GM04504 (cell line): ENCODE results near the gene ATP6V1G2.

Experiments used
- DNase-seq: peaks from one replicate; pipeline ENCODE4 v3.0.0-alpha.2; 2012; ENCODE audit warnings: low read depth

Gene ATP6V1G2

GRCh38 chr6:31547727-31548543 is 1.5 kb upstream of the ATP6V1G2 start:
- no peak for DNase-seq

GRCh38 chr6:31546958-31547726 is 734 bp upstream of the ATP6V1G2 start, which contains the start of gene NFKBIL1:
Gene NFKBIL1, plus strand, starts transcription at chr6:31547608. Its CDS starts 87 bp downstream, at chr6:31547695.
- DNase-seq, result peak; percentile 94

- DNase-seq, result no peak
Observed at GRCh38 chr6:31545291-31545690, 1.1 kb downstream of the ATP6V1G2 start.

GRCh38 chr6:31544676-31545075 is 1.7 kb downstream of the ATP6V1G2 start:
- no peak for DNase-seq

- DNase-seq, result no peak
Observed at GRCh38 chr6:31543639-31544038, 2.8 kb downstream of the ATP6V1G2 start.

GRCh38 chr6:31541658-31542521 is 4.5 kb downstream of the ATP6V1G2 start, which contains the start of gene DDX39B:
Gene DDX39B, minus strand, starts transcription at chr6:31542003. Its CDS starts 1,471 bp downstream, at chr6:31540532.
- DNase-seq, result peak; percentile 94

GRCh38 chr6:31541059-31541657 is 5.2 kb downstream of the ATP6V1G2 start:
- no peak for DNase-seq

GRCh38 chr6:31540640-31541039 is 5.8 kb downstream of the ATP6V1G2 start:
- no peak for DNase-seq

- no peak for DNase-seq
Observed at GRCh38 chr6:31538805-31539400, 7.5 kb downstream of the ATP6V1G2 start.

- no peak for DNase-seq
Observed at GRCh38 chr6:31535538-31536324, 10.7 kb downstream of the ATP6V1G2 start.

GRCh38 chr6:31534521-31535040 is 11.8 kb downstream of the ATP6V1G2 start:
- DNase-seq, result no peak

- no peak for DNase-seq
Observed at GRCh38 chr6:31534011-31534410, 12.4 kb downstream of the ATP6V1G2 start.

GRCh38 chr6:31533455-31533841 is 13.0 kb downstream of the ATP6V1G2 start:
- DNase-seq, result no peak

GRCh38 chr6:31532644-31533454 is 13.6 kb downstream of the ATP6V1G2 start:
- no peak for DNase-seq

- DNase-seq, result no peak
Observed at GRCh38 chr6:31531771-31532643, 14.4 kb downstream of the ATP6V1G2 start.

- DNase-seq, result no peak
Observed at GRCh38 chr6:31531162-31531561, 15.2 kb downstream of the ATP6V1G2 start.

GRCh38 chr6:31530659-31531058 is 15.7 kb downstream of the ATP6V1G2 start:
- no peak for DNase-seq
